HCT116 (cell line): ENCODE data around the gene VPS45. TPM values are rescaled to one million over a fixed set of nuclear protein-coding genes. Genes with fewer than 3 reads are reported as not detected.

Experiments
- ATAC-seq: fragments of 200-7000 bp; cut with Tn5 transposase; 2 replicates; pipeline ENCODE4 v1.9.1; 2020; ENCODE audit warnings: mild to moderate bottlenecking, moderate library complexity
- BruUV-seq: library from RNA; stranded (reverse); fragments of 400-500 nt; replicated peaks from 2 replicates; lab custom pipeline; 2021; lab: Mats Ljungman, UMichigan
- CTCF ChIA-PET: fragments of 300-600 bp; sonication (Branson Sonifier 250); formaldehyde crosslinking; loops from one replicate; lab custom pipeline; 2021; ENCODE audit warnings: antibody characterized with exemption; lab: Charles Lee
- POLR2A ChIA-PET: fragments of 300-600, 350-600 bp; sonication (Branson Sonifier 250); formaldehyde crosslinking; loops from one replicate; lab custom pipeline; 2021; ENCODE audit warnings: antibody characterized with exemption; lab: Charles Lee
- RAD21 ChIA-PET, 2 experiments: fragments of 300-600 bp; sonication (Branson Sonifier 250); formaldehyde crosslinking; loops; one replicate each; lab custom pipeline; 2023; ENCODE audit warnings: low total read pairs in 2 of 2; ENCODE audit not compliant: uncharacterized antibody in 2 of 2, unreplicated experiment in 2 of 2, low non-redundant PET in 1 of 2; lab: Charles Lee
- DNase-seq: peaks from one replicate; pipeline ENCODE4 v3.0.0-alpha.2; 2010; ENCODE audit warnings: low read depth, low spot score
- H2AFZ ChIP-seq: fragments of 200-600 bp; shearing (Covaris generic), sonication (generic); 2 replicates; pipeline ENCODE4 v1.6.1; 2017; ENCODE audit warnings: low read depth, mixed run types, mixed read lengths, antibody characterized with exemption, low read length; ENCODE audit not compliant: poor library complexity, severe bottlenecking
- H3K27ac ChIP-seq: 2 replicates; pipeline ENCODE4 v1.5.1; 2012; ENCODE audit warnings: low read depth, low read length
- H3K27me3 ChIP-seq: fragments of 200-600 bp; sonication (generic); 2 replicates; pipeline ENCODE4 v1.6.1; 2016; ENCODE audit warnings: mixed run types, low read length, mixed read lengths; ENCODE audit not compliant: insufficient read depth
- H3K36me3 ChIP-seq, 2 experiments: fragments of 200-500 bp in 1 of 2; fragments of 200-600 bp in 1 of 2; sonication (Bioruptor generic) in 1 of 2; sonication (generic) in 1 of 2; 2 replicates each; pipeline versions ENCODE4 v1.5.1 to v1.6.1; 2014 to 2016; ENCODE audit warnings: low read length in 2 of 2, inconsistent platforms in 1 of 2, mixed read lengths in 1 of 2, mixed run types in 1 of 2; ENCODE audit not compliant: insufficient read depth in 2 of 2, control insufficient read depth in 1 of 2
- H3K4me1 ChIP-seq, 2 experiments: fragments of 200-600 bp in 1 of 2; sonication (generic) in 1 of 2; 2 replicates each; pipeline versions ENCODE4 v1.5.1 to v1.6.1; 2012 to 2017; ENCODE audit warnings: low read length in 2 of 2, inconsistent platforms in 1 of 2, mild to moderate bottlenecking in 1 of 2, mixed read lengths in 1 of 2, mixed run types in 1 of 2, moderate library complexity in 1 of 2; ENCODE audit not compliant: insufficient read depth in 2 of 2, control insufficient read depth in 1 of 2
- H3K4me2 ChIP-seq: fragments of 200-600 bp; sonication (generic); 2 replicates; pipeline ENCODE4 v1.6.1; 2017; ENCODE audit warnings: mixed run types, low read length, mixed read lengths
- H3K4me3 ChIP-seq, 2 experiments: fragments of 200-600 bp in 1 of 2; sonication (generic) in 1 of 2; replicated peaks in 1 of 2; 2 replicates each; pipeline ENCODE4 v1.5.1; 2011 to 2016; ENCODE audit warnings: low read length in 2 of 2, control low read depth in 1 of 2, low read depth in 1 of 2, mild to moderate bottlenecking in 1 of 2, mixed read lengths in 1 of 2, mixed run types in 1 of 2
- H3K79me2 ChIP-seq: fragments of 200-600 bp; sonication (generic); 2 replicates; pipeline ENCODE4 v1.6.1; 2017; ENCODE audit warnings: mild to moderate bottlenecking, mixed run types, low read length, moderate library complexity, mixed read lengths; ENCODE audit not compliant: insufficient read depth
- H3K9ac ChIP-seq: fragments of 200-600 bp; sonication (generic); 2 replicates; pipeline ENCODE4 v1.6.1; 2016; ENCODE audit warnings: low read length, mixed read lengths
- H3K9me2 ChIP-seq: fragments of 200-600 bp; sonication (generic), shearing (Covaris generic); 2 replicates; pipeline ENCODE4 v1.6.1; 2017; ENCODE audit warnings: mixed run types, mild to moderate bottlenecking, moderate library complexity; ENCODE audit not compliant: insufficient read depth
- H3K9me3 ChIP-seq, 2 experiments: fragments of 200-500 bp in 1 of 2; fragments of 200-600 bp in 1 of 2; sonication (Bioruptor generic) in 1 of 2; sonication (generic) in 1 of 2; 2 replicates each; pipeline ENCODE4 v1.6.1; 2014 to 2017; ENCODE audit warnings: low read length in 2 of 2, mixed read lengths in 2 of 2, inconsistent platforms in 1 of 2, low read depth in 1 of 2, mild to moderate bottlenecking in 1 of 2, mixed run types in 1 of 2, moderate library complexity in 1 of 2; ENCODE audit not compliant: control insufficient read depth in 1 of 2, insufficient read depth in 1 of 2
- H4K20me1 ChIP-seq: fragments of 200-600 bp; sonication (generic), shearing (Covaris generic); 2 replicates; pipeline ENCODE4 v1.6.1; 2017; ENCODE audit warnings: mixed run types, mild to moderate bottlenecking, moderate library complexity; ENCODE audit not compliant: insufficient read depth
- RAD21 ChIP-seq: IDR thresholded peaks from 2 replicates; pipeline ENCODE4 v1.6.1; 2012; ENCODE audit warnings: low read depth, mild to moderate bottlenecking
- ZNF274 ChIP-seq: fragments of 200-500 bp; sonication (Bioruptor generic); IDR thresholded peaks from 2 replicates; pipeline ENCODE4 v1.6.1; 2014; ENCODE audit warnings: mild to moderate bottlenecking, low read depth, low read length, inconsistent platforms
- intact Hi-C: fragments of 100-400 bp; cut with micrococcal nuclease; formaldehyde crosslinking; loops from 2 replicates; pipeline ENCODE4 v1.10.0; 2022
- total RNA-seq: library from RNA; stranded (reverse); gene quantifications from one replicate; pipeline ENCODE4 v1.2.1, GENCODE V29; 2021; ENCODE audit not compliant: unreplicated experiment
- TF ChIP-seq, protein P1 (sequence below), 3 experiments: fragments of 200-600 bp in 1 of 3; sonication (generic) in 1 of 3; IDR thresholded peaks in 2 of 3; conservative IDR thresholded peaks in 1 of 3; 2 replicates each; pipeline ENCODE4 v1.5.1; 2012 to 2017; ENCODE audit warnings: low read depth in 2 of 3, low read length in 2 of 3, antibody characterized with exemption in 1 of 3, borderline replicate concordance in 1 of 3, control low read depth in 1 of 3, mild to moderate bottlenecking in 1 of 3, mixed read lengths in 1 of 3, mixed run types in 1 of 3, moderate library complexity in 1 of 3; ENCODE audit not compliant: insufficient read depth in 1 of 3

The VPS45 gene
- total RNA-seq, 1 experiment from 2014 or later: 28.1 TPM

DNA sequence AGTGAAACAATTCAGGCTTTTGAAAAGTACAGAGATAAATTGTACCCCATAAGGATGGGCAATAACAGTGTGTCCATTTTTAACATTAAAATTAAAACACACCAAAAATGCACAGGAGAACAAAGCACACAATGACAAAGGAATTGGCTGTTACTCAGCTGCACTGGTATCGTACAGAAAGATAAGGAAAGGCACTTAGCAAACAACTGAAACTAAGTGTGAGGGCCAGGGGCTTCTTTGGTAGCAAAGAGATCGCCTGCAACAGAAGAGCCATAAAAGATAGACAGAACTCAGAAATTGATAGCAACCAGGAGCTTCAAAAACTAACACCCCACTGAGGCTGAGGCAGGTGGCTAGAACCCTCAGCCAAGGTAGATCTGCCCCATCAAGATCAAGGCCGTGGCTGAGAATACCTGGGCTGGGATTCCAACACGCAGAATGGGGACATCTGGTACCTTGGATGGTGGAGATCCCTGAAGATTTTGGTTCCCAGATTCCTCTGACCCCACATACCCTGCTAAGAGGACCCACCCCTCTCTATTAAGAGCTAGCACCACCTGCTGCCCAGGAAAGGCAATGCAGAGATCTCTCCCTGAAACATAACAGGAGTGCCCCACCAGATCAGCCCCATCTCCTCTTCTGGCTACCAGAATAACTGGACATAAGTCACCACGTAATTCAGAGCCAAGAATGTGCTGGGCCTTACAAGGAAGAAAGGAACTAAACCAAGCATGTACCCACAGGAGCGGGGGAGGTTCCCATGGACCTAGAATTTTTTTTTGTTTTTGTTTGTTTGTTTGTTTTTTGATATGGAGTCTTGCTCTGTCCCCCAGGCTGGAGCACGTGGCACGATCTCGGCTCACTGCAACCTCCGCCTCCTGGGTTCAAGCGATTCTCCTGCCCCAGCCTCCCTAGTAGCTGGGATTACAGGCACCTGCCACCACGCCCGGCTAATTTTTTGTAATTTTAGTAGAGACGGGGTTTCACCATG lies 98.3 kb downstream of the VPS45 start:
- H3K36me3 ChIP-seq: no peaks in the 10 kb centered on the region
- intact Hi-C loops: no loop called here
- TF ChIP-seq, protein P1, sequence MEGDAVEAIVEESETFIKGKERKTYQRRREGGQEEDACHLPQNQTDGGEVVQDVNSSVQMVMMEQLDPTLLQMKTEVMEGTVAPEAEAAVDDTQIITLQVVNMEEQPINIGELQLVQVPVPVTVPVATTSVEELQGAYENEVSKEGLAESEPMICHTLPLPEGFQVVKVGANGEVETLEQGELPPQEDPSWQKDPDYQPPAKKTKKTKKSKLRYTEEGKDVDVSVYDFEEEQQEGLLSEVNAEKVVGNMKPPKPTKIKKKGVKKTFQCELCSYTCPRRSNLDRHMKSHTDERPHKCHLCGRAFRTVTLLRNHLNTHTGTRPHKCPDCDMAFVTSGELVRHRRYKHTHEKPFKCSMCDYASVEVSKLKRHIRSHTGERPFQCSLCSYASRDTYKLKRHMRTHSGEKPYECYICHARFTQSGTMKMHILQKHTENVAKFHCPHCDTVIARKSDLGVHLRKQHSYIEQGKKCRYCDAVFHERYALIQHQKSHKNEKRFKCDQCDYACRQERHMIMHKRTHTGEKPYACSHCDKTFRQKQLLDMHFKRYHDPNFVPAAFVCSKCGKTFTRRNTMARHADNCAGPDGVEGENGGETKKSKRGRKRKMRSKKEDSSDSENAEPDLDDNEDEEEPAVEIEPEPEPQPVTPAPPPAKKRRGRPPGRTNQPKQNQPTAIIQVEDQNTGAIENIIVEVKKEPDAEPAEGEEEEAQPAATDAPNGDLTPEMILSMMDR (IDR thresholded peaks at IDR 0.05 in 2 of 3, conservative IDR thresholded peaks at IDR 0.05 in 1 of 3; ENCODE audit: borderline replicate concordance in 1 of 3, insufficient read depth in 1 of 3, low read depth in 2 of 3, low read length in 2 of 3): peak; percentile 55 to 87 (median 76); a peak in 5 of 6 replicates
- TF ChIP-seq ZNF274 (no peak), RAD21 (peak; percentile 76)
- TF ChIP-seq, all 23 proteins: peak for 2
- H3K27ac ChIP-seq: no peak overlapping the region
- no TSS peak for BruUV-seq
- no peaks in the 10 kb centered on the region for H3K9me2 ChIP-seq
- no peaks in the 10 kb centered on the region for H4K20me1 ChIP-seq
- no peak overlapping the region for H3K4me2 ChIP-seq
- no peak overlapping the region for H3K9ac ChIP-seq
- no peaks in the 10 kb centered on the region for H3K9me3 ChIP-seq
- peak; percentile 18 for DNase-seq
- H3K79me2 ChIP-seq: no peaks in the 10 kb centered on the region
- ChIA-PET POLR2A (interaction anchor here (0.9 kb wide), 1 partner anchor 278 kb away, joined by 4 read pairs; a partner anchor contains a TSS), RAD21 (no interaction called here), CTCF (interaction anchor here (0.6 to 3.5 kb wide), 11 partner anchors 9 to 278 kb away, joined by 3 to 21 read pairs (median 4); partner anchors contain the start of gene VPS45)
- no peak overlapping the region for H2AFZ ChIP-seq
- peaks cover 5 to 9% of the 10 kb centered on the region in 2 experiments; a peak in 2 of 4 replicates for H3K4me1 ChIP-seq
- ATAC-seq: peak; percentile 70
- H3K27me3 ChIP-seq: no peaks in the 10 kb centered on the region
- H3K4me3 ChIP-seq: no peak overlapping the region
